Measurements from ENCODE around the gene ATAD3C. TPM values are rescaled to one million over a fixed set of nuclear protein-coding genes. Genes with fewer than 3 reads are reported as not detected.

Gene ATAD3C
- total RNA-seq, 4 donors from 2014 or later, result 0.42 to 9.9 (median 3.2) TPM

- DNase-seq (ENCODE audit: low spot score in 2 of 2), result peak in 1 of 2 donors; percentile 60
- 9 to 13% methylated on average over 21 to 23 of the region's 32 CpGs for WGBS, 2 donors
- Histone ChIP-seq H3K9me3 (no peaks in the 10 kb centered on the region), H3K27me3 (peaks cover 0 to 6% of the 10 kb centered on the region in 2 donors), H3K4me3 (peak overlapping the region; percentile 24 to 72 (median 46)), H3K4me1 (peaks cover 10 to 96% (median 75%) of the 10 kb centered on the region in 4 donors), H3K27ac (peak overlapping the region; percentile 49 to 99 (median 86)), H3K36me3 (peaks cover 0 to 8% (median 0%) of the 10 kb centered on the region in 3 donors)
- TF ChIP-seq POLR2A (IDR thresholded peaks at IDR 0.05), result peak in 1 of 2 donors; percentile 19
- TF ChIP-seq EP300 (IDR thresholded peaks at IDR 0.05), result peak in 1 of 2 donors; percentile 75
- peak in 3 of 5 experiments; percentile 17 to 43 (median 32) for TF ChIP-seq CTCF (IDR thresholded peaks at IDR 0.05)
These were observed 15.2 kb upstream of the ATAD3C start for GRCh38 chr1:1434131-1434823.

GRCh38 chr1:1434824-1435105, 14.7 kb upstream of the ATAD3C start:
- Histone ChIP-seq H3K4me1 (peaks cover 10 to 93% (median 70%) of the 10 kb centered on the region in 4 donors), H3K27ac (peak overlapping the region; percentile 49 to 99 (median 86)), H3K27me3 (peaks cover 0 to 6% of the 10 kb centered on the region in 2 donors), H3K36me3 (peaks cover 0 to 12% (median 0%) of the 10 kb centered on the region in 3 donors), H3K4me3 (peak overlapping the region; percentile 24 to 72 (median 46)), H3K9me3 (no peaks in the 10 kb centered on the region)
- TF ChIP-seq EP300 (IDR thresholded peaks at IDR 0.05), result no peak
- TF ChIP-seq CTCF (IDR thresholded peaks at IDR 0.05), result no peak
- no peak for TF ChIP-seq POLR2A (IDR thresholded peaks at IDR 0.05)
- DNase-seq (ENCODE audit: low spot score in 2 of 2), result no peak
- WGBS, 2 donors, result 68 to 91% methylated on average over 2 to 4 of the region's 4 CpGs

- peaks cover 0 to 17% (median 0%) of the 10 kb centered on the region in 3 donors for H3K36me3 ChIP-seq
- H3K27ac ChIP-seq, result peak within 1 kb of the TSS; percentile 49 to 99 (median 86)
- no peaks in the 10 kb centered on the region for H3K9me3 ChIP-seq
- H3K4me1 ChIP-seq, result peaks cover 10 to 93% (median 69%) of the 10 kb centered on the region in 4 donors
- peak in 1 of 2 donors; percentile 48 for TF ChIP-seq EP300 (IDR thresholded peaks at IDR 0.05)
- peak in 1 of 5 experiments; percentile 14 for TF ChIP-seq CTCF (IDR thresholded peaks at IDR 0.05)
- TF ChIP-seq POLR2A (IDR thresholded peaks at IDR 0.05), result peak in 1 of 2 donors; percentile 53
- H3K27me3 ChIP-seq, result peaks cover 0 to 6% of the 10 kb centered on the region in 2 donors
- 14 to 38% methylated on average over 11 to 39 of the region's 89 CpGs for WGBS, 2 donors
- DNase-seq (ENCODE audit: low spot score in 2 of 2), result peak in 1 of 2 donors; percentile 52
- H3K4me3 ChIP-seq, result peak within 1 kb of the TSS; percentile 45 to 72 (median 56)
These were observed 14.2 kb upstream of the ATAD3C start, which contains the start of gene VWA1 for GRCh38 chr1:1435106-1435903. Gene VWA1, plus strand, starts transcription at chr1:1435690. Its CDS starts 59 bp downstream, at chr1:1435749.

GRCh38 chr1:1435911-1436629, 13.4 kb upstream of the ATAD3C start:
- WGBS, 2 donors, result 10 to 25% methylated on average over 12 to 21 of the region's 40 CpGs
- H3K4me1 ChIP-seq, result peaks cover 9 to 93% (median 69%) of the 10 kb centered on the region in 4 donors

More at GRCh38 chr1:1435911-1436629, 13.4 kb upstream of the ATAD3C start:
- H3K27me3 ChIP-seq, result peaks cover 0 to 6% of the 10 kb centered on the region in 2 donors
- no peak for DNase-seq (ENCODE audit: low spot score in 2 of 2)
- no peak for TF ChIP-seq EP300 (IDR thresholded peaks at IDR 0.05)
- no peak for TF ChIP-seq POLR2A (IDR thresholded peaks at IDR 0.05)
- no peak for TF ChIP-seq CTCF (IDR thresholded peaks at IDR 0.05)
- H3K36me3 ChIP-seq, result peaks cover 0 to 18% (median 0%) of the 10 kb centered on the region in 3 donors
- H3K27ac ChIP-seq, result peak overlapping the region; percentile 49 to 89 (median 84)
- no peaks in the 10 kb centered on the region for H3K9me3 ChIP-seq
- peak overlapping the region; percentile 45 to 72 (median 56) for H3K4me3 ChIP-seq
